A172 (cell line): Measurements from ENCODE around the gene ADAMTS2. TPM values are rescaled to one million over a fixed set of nuclear protein-coding genes. Genes with fewer than 3 reads are reported as not detected.

Source experiments
- DNase-seq: peaks from one replicate; pipeline ENCODE4 v3.0.0-alpha.2; 2015; ENCODE audit warnings: low spot score
- total RNA-seq: library from RNA; depleted of rRNA; stranded (reverse); fragments of >200 nt; shearing (Covaris generic); gene quantifications from 2 replicates; pipeline ENCODE4 v1.2.3, GENCODE V29; 2014

ADAMTS2 gene
- total RNA-seq, 1 experiment from 2014 or later = 0.14 TPM

DNA sequence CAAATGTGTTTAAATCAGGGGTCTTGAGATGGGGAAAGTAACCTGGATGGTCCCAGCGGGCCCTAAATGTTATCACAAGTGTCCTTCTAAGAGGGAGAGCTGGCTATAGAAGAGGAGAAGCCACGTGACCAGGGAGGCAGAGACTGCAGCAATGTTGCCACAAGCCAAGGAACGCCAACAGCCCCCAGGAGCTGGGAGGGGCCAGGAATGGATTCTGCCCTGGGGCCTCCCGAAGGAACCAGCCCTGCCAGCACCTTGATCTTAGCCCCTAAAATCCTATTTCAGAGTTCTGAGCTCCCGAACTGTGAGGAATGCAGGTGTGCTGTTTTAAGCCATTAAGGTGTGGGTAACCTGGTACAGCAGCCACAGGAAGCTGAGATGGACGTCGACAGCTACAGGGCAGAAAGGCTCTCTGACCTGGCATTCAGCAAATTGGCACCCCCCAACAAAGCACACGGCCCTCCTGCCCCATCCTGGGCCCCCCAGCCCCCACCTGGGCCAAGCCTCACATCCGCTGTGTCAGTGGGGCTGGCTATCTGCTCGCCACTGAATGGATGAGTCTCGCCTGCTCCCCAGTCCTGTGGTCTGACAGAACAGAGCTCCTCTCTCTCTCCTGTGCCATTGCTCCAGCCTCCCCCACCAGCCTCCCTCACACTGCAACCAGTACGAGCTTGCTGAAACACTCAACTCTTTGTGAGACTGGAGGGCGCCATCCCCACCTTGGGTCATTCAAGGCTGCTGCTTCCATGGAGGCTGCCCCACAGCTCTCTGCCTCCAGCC lies 78.8 kb downstream of the ADAMTS2 start:
- DNase-seq = no peak

DNA sequence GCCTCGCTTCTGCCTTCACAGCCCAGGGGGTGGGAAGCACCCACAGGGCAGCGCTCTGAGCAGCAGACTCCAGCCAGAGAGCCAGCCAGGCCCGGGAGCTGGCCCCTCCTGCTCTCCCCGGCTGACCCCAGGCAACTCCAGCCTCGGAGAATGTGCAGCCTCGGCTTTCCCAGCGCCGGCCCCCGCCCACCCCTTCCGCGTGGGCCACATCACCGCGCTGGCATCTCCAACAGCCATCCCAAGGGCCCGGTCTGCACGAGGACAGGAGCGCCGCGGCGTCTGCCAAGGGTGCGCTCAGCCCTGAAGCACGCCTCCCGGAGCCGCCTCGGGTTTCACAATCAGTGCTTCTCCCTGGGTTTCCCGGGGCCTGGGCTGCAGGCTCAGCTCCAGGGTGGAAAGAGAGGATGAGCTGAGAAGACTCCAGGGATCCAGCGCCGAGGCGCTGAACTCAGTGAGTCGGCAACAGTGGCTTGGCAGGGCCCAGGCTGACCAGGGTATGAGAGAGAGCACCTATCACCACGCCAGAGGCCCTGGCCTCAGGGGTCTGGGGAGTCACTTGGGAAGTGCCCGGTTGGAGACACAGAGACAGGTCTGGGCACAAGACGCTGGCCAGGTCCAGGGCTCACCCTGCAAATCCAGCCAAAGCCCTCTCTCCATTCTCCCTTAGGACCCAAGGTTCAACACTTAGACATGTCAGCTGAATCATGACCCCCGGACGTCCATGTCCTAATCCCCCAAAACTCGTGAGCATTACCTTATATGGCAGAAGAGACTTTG lies 79.6 kb downstream of the ADAMTS2 start:
- peak; percentile 76 for DNase-seq

DNA sequence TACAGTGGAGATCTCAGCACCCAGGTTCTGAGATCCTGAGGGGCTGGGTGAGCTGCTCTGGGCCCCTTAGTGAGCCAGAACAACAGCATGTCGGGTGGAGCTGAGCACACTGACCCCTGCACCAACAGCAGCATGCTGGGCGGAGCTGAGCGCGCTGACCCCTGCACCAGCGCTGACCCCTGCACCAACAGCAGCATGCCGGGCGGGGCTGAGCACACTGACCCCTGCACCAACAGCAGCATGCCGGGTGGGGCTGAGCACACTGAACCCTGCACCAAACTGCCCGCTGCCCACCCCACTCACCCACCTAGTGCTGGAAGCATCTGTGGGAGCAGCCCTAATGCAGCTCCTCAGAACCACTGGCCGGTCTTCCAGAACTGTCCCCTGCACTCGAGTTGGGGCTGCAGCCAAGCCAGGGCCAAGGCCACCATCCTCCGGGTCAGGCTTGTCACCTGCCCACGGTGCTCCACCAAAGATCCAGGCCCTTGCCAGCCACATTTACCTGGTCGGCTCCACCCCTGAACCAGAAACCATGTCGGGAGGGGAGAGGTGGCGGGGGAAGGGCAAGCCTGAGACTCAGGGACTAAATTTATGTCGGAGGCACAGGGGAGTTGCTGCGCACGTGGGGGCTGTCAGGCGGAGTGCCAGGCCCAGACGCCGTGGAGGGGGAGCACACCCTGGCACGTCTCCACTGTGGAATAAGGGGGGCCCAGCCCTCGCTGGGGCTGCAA lies 80.3 kb downstream of the ADAMTS2 start:
- DNase-seq = no peak

DNA sequence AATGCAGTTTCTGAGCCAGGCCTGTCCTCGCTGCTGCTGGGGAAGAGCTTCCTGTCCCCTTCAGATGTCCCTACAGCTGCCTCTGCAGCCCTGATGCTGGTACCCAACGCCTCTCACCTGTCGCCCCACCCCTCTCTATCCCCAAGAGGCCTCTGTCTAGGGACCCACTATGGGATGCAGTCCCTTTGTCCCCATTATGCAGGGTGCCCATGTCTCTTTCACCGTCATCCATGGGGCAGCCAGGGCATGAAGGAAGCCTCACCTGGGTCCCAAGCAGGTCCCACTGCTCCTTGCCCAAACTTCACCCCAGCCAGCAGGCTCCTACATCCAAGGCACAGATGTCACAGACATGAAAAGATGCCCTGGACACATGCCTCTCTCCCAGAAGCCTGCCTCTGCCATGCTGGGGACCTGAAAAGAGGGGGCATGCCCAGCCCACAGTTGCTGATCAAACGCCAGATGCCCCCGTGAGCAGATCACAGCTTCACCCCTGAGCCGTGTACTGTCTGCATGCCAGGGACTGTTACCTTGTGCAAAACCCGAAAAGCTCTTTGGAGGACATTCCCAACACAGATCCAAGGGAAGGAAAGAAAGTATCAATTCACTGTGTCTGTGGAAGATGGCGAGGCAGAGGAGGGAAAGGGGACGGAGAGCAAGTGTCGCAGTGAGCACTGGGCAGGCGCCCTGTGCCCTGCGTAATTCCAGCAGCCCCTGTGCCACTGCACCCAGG lies 81.0 kb downstream of the ADAMTS2 start:
- no peak for DNase-seq

DNA sequence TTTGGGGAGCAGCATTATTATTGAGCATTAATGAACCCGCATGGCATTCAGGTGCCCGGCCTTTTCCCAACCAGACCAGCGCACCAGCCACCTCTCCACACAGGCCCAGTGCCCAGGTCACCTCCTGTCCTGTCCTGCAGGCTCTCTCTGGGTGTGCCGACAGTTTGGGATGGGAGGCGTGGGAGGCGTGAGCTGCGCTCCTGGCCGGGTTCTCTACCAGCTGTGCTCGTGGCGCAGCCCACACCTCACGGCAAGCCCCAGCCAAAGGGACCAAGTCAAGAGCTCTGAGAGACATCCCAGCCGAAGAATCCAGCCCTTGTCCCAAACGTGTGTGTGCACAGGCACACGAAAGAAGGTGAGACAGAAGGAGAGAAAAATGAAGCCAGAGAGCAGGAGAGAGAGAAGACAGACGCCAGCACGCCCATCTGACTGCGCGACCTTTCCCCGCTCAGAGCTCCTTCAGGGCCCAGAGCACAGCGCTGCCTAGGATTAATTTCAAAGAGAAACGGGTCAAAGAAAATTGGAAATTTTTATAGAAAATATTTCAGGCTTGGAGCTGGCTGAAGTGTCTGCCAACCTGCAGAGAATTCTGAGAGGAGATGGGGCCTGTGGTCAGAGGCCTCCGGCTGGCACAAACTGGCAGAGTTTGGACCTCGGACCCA lies 81.7 kb downstream of the ADAMTS2 start:
- no peak for DNase-seq

DNA sequence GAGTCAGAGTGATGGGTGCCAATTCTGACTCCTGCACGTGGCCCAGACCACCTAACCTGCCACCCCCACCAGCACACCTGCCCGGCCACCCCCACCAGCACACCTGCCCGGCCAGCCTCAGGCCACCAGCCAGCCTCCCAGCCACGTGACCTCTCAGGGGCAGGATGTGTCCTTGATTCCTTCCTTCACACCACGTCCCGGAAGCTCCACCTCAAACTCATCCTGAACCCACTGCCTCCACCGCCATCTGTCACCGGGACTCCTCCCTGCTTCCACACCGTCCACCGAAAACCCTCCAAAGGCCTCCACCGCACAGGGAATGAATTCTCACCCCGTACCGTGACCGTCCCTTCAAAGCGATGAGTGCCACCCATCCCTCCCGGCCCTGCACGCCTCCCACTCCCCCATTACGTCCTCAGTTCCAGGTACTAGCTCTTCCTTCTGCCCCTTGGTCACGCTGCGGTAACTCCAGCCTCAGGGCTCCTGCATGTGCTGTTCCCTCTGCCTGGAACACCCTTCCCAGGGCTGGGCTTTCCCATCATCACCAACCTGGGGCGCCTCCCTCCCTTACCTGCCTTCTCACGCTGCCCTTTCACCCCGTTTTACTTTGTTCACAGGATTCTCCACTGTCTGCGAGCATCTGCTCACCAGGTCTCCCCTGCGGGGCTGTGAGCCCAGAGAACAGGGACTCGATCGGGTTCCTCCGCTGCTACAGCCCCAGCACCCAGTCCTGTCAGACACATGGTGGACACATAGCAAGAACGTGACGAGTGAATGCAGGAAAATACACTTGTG lies 82.9 kb downstream of the ADAMTS2 start:
- no peak for DNase-seq

DNA sequence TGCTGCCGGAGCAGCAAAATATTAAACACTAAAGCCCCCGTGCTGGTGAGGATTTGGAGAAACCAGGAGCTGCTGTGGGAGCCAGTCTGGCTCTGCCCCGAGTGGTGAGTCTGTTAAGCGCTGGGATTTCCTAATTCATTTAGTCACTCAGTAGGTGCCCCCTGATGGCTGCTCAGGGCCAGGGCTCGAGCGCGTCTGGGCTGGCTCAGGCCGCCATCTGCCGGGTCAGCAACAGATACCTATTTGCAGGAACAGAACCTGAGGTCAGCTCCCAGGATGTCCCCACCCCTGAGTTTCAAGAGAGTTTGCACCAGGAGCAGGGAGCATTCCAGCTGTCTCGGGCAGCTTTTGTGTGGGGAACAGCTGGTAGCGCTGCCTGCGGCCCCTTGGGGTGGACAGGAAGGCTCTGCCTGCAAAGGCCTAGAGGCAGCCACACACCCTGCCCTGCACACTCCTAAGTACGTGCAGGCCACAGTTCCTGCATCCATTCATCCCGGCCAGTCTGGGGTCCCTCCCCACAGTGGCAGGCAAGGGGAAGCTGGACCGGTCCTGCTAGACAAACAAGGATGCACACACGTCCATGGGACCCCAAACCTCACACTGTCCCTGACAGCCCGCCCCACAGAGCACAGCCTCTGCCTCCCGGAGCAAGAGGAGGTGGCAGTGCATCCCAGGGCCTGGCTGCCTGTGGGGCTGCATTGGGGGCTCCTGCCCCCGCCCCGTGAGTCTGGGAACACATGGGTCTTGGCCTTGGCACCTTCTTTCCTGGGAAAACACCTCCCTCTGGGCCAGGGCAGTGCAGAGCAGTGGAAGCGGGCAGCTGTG lies 83.7 kb downstream of the ADAMTS2 start:
- DNase-seq = peak; percentile 20

DNA sequence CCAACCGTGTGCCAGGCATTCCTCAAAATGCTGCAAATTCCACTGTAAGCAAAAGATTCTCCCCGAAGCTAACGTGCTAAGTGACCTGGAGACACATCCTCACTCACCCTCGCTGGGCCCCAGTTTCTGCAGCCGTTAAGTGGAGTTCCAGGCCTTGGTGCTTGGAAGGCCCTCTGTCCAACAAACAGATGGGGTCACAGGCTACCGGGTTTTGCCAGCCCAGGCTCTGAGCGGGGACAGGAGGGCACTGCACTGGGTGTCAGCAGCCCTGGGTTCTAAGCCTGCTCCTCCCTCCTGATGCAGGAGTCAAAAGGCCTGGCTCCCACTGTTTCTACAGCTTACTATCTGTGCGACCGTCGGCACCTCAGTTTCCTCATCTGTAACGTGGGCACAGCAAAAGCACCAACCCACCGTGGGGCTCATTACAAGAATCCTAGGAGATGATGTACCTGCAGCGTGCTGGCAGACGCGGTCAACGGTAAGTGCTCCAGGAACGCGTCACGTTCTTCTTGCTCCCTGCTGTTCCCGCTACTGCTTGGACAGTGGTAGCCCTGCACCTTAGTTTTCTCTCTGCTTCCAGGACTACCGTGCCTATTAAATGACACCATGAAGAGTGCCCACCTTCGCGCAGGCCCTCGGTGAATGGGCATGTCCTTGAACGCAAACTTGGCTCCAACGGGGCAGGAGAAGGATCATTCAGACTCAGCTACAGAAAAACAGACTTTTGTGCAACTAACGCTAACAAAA lies 84.8 kb downstream of the ADAMTS2 start:
- no peak for DNase-seq

DNA sequence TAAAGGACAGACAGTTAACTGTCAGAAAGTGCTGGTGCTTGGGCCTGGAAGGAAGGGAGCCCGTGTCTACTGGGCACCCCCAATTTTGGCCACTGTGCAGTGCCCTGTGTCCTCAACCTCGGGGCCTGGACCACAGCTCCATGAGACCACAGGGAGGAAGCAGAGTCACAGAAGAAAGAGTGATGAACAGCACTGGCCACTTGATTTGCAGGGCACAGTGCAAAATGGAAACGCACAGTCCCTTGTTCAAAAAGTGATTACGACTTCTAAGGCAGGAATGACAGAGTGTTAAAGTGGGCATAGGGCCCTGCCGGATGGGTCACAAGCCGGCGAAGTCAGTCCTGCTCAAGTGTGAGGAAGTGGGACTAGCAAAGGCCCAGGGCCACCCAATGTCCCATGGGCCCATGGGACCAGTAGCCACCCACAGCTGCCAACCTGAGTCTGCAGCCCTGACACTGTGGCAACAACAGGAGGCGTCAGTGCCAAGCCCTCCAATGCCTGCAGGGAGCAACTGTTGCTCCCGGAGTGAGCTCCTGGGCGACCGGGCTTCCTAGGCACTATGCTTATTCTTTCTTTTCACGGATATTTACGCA lies 85.4 kb downstream of the ADAMTS2 start:
- no peak for DNase-seq

DNA sequence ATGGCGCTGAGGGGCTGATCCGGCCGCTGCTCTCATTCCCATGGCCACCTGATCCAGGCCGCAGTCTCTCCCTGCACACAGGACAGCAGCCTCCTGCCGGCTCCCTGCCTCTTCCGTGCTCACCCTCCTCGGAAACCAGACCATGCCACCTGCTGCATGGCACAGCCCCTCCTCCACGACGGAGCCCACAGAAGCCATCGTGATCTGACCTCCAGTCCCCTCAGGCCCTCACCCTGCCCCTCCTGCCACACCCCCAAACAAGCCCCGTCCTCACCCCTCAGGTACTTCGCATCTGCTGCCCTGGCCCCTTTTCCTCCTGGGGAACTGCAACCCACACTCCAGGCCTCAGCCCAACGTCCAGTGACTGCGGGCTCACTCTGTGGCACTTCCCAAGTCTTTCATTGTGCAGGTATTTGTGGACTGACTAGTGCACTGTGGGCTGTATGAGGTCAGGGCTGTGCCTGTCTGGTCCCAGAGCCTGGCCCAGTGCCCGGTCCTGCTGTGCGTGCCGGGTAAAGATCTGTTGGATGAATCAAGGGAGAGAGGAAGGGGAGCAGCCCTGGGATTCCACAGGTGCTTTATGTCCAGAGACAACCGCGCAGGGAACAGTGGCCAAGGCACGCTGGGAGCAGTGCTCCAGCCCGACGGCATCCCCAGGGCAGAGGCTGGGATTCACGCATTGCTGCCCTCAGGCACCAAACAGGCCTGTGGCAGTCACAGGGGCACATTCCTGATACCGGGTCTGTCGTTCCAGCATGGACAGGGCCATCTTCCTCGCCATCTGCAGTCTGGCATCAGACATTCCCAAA lies 86.1 kb downstream of the ADAMTS2 start:
- DNase-seq = peak; percentile 77

DNA sequence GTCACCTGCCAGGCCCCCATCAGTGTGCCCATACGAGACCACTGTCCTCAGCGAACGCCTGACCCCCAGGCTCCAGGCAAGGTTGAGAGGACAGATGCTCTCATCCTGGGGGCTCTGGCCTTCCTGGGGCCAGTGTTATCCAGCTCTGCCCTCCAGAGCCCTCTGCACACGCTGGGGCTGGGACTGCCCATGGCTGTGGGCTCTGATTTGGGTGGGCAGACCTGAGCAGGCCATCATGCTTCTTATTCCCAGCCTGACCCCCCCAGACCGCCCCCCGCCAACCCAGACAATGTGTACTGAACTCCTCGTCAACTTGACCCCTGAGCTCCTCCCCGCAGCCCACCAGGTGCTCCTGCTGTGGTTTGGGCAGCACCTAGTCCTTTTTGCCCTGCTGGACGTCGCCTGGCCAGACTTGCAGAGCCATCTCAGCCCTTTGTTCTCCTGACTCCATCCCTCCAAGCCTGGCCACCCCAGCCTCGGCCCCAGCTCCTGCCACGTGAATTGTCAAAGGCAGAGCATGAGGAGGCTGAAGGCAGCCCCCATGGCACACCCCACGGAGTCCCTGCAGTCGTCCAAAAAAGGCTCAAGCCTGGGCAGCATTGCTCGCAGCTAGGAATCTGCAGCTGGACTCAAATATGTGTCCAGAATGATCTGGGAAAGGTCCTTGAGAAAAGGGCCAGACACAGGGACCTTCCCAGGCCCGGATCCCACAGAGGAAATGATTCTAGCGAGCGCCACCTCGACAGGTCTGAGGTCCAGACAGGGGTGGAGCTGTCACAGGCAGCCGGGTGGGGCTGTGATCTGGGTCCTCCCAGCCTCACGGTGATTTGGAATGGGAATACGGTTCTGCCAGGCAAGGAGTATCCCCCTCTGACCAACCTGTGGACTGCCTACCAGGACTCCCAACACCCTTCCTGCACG lies 87.0 kb downstream of the ADAMTS2 start:
- DNase-seq = no peak

DNA sequence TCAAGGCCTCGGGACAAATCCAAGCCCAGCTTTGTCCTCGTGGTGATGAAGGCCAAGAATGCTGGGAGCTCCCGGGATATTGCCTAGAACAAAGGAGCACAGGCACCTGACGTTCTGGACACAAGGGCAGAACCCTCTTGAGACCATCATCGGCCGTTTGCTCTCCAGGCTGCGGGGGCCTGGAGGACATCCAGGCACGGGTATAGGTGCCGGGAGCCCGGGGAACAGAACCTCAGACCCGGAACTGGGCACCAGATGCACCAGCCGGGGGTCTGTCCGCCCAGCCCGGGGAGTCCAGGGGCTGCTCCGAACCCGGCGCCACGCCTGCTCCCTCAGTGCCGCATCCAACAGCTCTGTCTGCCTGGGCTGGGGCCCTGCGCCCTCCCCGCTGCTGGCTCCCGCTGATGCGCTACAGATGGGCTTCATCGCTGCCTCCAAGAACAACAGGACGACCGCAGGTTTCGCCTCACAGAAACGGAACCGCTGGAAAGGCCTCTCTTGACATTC lies 88.0 kb downstream of the ADAMTS2 start:
- DNase-seq = no peak

DNA sequence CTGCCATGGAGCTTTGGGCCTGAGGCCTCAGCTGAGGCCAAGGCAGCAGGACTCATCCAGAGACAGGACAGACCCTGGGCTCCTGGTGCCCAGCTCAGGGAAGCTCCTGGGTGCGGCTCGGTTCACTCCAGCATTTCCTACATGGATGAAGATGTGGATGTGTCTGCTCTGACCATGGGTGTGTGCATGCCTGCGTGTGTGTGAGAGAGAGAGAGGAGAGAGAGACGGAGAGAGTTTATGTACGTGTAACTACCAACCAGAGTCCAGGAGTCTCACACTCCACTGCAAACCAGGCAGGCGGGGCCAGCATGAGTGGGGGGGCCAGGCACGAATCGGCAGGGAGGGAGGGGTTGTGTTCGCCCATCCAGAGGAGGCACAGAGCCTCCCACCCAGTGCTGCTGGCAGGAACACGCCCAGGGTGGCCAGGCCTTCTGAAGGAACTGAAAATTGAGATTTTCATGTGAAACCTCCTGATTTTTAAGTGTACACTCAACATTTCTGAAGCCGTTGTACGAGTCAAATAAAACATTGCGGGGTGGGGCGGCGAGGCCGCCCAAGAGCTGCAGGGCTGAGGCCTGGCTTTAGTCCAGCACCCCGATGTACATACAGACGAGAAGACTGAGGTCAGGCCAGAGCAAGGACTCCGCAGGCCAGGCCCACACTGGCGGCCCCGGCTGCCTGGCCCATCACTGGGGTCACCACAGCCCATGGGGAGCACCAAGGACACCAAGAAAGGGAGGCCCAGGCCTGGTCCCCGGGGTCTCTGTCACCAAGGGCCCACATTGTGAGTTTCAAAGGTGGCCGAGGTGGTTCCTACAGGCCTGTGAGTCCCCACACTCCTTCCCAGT lies 88.7 kb downstream of the ADAMTS2 start:
- no peak for DNase-seq

DNA sequence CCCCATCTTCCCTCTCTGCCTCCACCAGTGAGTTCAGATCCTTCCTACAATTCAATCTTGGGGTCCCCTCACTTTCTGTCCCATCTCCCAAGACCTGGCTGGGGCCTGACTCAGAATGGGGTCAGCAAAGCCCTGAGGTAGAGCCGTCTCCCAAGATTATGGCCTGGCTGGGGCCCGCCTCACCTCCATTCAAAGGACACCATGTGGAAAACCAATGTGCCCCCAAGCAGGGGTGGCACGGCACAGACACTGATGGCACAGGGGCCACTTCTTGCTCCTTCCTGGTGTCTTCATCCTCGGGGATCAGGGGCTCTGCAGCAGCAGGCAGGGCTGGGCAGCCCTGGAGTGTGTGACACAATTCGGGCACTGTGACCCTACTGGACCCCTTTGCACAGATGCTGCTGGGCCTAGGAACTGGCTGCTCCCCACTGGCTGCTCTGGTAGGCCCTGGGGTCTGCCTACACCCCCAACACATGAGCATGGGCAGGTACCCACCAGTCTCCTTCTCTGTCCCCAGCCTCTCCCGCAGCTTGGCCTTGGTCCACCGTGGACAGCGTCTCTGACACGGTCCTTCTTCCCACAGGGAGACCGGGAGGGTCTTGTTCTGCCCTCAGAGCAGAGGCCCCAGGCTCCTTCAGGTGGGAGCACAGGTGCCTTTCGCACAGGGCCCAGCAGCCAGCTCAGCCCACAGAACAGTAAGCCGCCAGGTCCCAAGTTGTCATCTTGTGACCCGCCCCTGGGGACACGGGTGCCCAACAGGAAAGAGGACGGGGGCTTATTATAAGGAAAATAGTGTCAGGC lies 89.5 kb downstream of the ADAMTS2 start:
- DNase-seq = no peak
